ENCODE data around the gene LMNTD2.
"Not testable (repeated sequence)": the region's sequence is repeated elsewhere in the genome, so short reads cannot be mapped to it uniquely, and the experiment has no call there.

The LMNTD2 gene

GRCh38 chr11:587978-588380, 27.4 kb upstream of the LMNTD2 start:
- in situ Hi-C loops (cut with MboI; ENCODE audit: low sequenced_read_pairs): no loop called here

GRCh38 chr11:587546-587945, 27.0 kb upstream of the LMNTD2 start:
- in situ Hi-C loops (cut with MboI; ENCODE audit: low sequenced_read_pairs): no loop called here

DNA sequence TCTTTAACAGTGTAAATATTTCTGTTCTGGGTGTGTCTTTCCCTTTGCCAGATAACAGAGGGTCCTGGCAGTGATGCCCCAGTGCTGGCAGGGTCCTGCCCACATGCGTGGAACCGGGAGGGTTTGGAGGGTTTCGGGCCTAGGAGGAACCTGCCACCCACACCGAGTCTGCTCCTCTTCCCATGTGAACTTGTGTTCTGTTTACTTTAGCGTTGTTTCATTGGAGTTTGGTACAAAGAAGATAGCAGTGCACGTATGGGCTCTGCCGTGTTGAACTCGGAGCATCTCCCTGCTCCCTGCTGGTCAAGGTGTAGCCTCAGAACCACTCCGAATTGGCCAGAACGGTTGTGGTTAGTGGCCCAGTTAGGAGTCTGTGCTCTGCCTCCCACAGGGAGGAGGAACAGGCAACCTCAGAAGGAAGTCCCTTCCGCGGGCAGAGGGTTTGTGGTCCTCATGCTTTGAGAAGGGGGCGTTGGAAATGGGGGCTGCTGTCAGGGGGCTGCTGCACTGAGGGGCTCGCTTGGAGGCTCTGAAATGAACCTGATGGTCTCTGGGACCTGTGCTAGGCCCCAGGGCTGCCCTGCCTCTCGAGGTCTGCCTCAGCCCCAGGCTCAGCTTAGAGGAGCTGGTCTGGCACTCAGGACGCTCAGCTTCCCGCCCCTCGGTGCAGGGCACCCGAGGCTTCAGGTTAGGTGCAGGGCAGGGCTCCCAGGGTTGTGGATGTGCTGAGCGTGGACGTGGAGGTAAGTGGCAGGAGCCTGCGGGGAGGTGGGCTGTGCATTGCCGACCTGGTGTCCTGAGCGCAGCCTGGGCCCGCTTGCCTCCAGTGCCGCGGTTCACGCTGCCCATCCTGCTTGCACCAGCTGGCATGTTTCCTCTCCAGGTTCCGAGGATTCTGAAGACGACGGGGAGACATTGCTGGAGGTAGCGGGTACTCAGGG, 26.1 kb upstream of the LMNTD2 start:
- in situ Hi-C loops (cut with MboI; ENCODE audit: low sequenced_read_pairs): no loop called here

GRCh38 chr11:584287-584686, 23.7 kb upstream of the LMNTD2 start:
- in situ Hi-C loops (cut with MboI; ENCODE audit: low sequenced_read_pairs): no loop called here

- in situ Hi-C loops (cut with MboI; ENCODE audit: low sequenced_read_pairs): no loop called here
Observed at GRCh38 chr11:581752-582151, 21.2 kb upstream of the LMNTD2 start.

DNA sequence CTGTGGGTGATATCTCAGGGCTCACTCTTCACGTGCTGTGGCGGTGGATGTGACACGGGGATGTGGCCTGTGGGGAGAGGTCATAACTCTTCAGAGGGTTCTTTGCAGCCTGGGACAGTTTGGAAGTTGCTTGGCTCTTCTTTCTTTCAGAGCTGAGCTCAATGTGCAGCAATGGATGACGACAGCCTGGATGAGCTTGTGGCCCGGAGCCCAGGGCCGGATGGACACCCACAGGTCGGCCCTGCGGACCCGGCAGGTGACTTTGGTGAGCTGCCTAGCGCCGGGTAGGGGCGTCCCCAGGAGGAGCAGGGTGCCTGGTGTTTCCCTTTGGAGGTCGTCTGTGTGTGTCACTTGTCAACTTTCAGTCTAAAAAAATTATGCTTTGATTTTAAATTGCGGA, 20.8 kb upstream of the LMNTD2 start:
- in situ Hi-C loops (cut with MboI; ENCODE audit: low sequenced_read_pairs): no loop called here

- in situ Hi-C loops (cut with MboI; ENCODE audit: low sequenced_read_pairs): no loop called here
Observed at GRCh38 chr11:579830-580601, 19.5 kb upstream of the LMNTD2 start.

- in situ Hi-C loops (cut with MboI; ENCODE audit: low sequenced_read_pairs): no loop called here
Observed at GRCh38 chr11:578276-579035, 17.9 kb upstream of the LMNTD2 start.

- in situ Hi-C loops (cut with MboI; ENCODE audit: low sequenced_read_pairs): no loop called here
Observed at GRCh38 chr11:577611-577894, 17.0 kb upstream of the LMNTD2 start.

DNA sequence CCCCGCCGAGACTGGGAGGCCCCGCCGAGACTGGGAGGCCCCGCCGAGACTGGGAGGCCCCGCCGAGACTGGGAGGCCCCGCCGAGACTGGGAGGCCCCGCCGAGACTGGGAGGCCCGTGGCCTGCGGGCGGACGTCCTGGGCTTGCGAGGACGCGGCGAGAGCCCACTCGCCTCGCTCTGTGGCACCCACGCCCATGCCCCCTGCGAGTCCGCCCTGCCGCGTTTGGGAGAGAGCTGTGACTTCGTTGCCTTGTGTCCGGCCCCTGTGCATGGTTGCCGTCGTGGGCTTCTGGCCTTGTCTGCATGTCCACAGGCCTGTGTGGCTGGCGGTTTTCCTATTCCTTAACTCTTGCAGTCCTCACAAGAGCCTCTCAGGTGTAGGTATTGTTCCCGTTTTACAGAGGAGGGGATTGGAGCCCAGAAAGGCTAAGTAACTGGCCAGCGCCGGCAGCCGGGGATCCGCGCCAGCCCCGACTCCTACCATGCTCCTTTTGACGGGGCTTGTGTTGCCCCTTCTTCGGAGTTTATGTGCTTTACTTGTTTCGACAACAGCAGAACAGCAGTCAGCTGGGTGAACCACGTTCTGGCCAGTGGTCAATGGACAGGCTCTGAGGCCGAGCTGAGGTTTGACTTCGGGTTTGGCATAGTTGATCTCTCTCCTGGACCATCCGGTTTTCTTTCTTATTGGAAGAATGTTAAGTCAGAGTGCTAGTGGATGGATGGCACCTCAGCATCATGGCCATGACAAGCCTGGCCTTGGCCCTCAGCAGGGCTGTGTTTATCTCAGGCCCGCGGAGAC, 16.5 kb upstream of the LMNTD2 start:
- in situ Hi-C loops (cut with MboI; ENCODE audit: low sequenced_read_pairs): no loop called here

DNA sequence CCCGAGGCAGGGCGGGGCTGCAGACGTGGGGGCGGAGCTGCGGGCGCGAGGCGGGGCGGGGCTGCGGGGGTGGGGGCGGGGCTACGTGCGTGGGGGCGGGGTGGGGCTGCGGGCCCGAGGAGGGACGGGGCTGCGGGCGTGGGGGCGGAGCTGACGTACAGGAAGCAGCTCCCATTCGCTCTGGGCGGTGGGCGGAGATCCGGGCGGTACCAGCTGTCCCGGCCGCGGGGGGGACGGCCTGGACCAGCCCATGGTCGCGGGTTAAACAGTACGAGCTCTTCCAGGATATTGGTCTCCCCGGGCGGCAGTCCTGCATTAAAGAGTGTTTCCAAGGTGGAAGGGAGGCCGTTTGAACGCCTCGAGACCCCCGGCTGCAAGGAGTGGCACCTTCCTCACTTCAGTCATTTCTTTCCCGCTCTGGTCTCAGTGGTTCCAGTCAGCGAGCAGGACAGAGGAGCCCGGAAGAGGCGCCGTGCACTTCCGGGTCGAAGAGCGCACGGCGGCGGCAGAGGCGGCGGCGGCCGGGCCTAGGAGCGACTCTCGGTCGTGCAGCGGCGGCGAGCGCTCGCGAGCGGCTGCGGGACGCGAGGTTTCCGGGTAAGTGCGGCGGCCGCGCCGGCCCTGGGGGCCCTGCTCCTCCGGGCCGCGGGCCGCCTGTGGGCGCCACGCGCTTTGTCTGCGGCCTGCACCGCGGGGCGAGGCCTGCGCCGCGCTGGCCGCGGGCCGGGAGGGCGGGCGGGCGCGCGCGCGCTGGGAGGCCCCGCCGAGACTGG, 15.6 kb upstream of the LMNTD2 start, which contains the start of gene PHRF1:
Gene PHRF1 (plus strand): TSS at position 475 of the 773 bp plus-strand sequence. CDS start 5,043 bp downstream, outside the sequence.
- in situ Hi-C loops (cut with MboI; ENCODE audit: low sequenced_read_pairs): no loop called here

DNA sequence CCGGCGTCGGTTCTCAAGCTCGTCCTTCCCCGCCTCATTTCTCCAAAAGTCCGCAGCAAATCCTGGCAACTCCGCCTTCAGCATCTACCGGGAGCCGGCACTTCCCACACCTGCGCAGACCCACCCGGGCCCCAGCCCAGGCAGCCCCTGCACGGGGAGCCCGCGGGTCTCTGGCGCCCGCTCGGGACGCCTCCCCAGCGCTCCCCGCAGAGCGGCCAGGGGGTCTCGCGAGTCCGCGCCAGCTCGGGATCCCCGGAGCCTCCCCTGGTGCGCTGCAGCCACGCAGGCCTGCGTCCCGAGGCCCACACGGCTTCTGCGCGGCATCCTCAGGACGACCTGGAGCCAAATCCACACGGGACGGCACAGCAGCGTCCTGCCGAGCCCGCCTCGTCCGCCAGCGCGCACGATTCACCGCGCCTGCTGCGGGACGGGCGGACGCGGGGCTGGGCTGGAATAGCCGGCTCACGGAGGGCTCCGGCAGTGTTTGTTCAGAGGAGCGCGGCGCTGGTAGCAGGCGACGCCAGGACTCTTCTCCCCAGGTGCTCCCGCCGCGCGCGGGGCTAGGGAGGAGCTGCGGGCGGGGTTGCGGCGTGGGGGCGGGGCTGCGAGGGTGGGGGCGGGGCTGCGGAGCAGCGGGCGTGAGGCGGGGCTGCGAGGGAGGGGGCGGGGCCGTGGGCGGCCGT, 14.9 kb upstream of the LMNTD2 start:
- in situ Hi-C loops (cut with MboI; ENCODE audit: low sequenced_read_pairs): no loop called here

DNA sequence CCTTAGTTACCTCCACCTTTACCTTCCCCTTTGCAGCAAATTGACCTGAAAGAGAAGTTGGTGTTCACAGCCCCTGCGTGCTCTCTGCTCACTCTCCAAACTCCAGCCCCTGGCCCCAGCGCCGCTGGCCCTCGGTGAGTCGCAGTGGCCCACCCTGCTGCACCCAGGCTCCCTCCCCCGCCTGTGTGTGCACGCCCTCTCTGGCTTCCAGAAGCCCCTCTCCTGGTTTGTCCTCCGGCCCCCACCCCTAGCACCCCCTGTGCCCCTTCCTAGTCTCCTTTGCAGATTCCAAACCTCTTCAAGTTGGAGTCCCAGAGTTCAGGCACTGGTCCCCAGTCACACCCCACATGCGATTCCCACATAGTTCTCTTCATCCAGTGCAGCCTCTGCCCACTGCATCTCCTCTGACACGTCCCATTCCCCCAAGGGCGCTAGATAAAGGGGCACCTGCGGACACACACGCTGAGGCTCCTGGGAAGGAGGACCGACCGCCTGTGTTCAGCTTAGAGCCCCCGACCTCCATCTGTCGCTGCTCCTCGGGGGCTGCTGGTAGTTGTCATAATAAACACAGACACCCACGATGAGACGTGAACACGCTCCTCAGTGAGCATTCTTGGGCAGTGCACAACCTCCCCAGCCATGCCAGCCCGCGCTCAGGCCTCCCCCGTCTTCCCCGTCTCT, 14.2 kb upstream of the LMNTD2 start:
- in situ Hi-C loops (cut with MboI; ENCODE audit: low sequenced_read_pairs): no loop called here

- in situ Hi-C loops (cut with MboI; ENCODE audit: low sequenced_read_pairs): not testable (repeated sequence)
Observed at GRCh38 chr11:574031-574570, 13.6 kb upstream of the LMNTD2 start.

DNA sequence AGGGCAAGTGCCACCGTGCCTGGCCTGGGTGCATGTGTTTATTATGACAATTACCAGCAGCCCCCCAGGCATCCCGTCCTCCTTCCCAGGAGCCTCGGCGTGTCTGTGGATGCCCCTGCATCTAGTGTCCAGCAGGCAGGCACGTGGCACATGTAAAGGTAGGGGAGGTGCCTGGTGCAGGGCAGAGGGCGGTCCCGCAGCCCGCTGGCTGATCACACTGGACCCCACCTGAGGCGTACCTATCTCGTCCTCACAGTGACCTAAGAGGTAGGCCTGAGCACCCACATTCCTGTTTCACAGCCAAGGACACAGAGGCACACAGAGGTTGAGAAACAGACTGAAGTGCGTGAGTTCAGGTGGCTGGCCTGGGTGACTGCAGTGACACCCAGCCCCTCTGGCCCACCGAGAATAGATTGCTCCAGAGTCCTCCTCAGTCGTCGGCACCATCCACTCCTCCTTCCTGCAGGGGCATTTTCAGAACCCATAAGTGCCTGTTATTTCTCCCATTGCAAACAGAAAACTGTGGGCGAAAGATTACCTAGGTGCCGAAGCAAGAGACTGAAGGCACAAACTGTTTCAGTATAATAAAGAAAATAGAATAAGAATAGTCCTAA, 12.7 kb upstream of the LMNTD2 start:
- in situ Hi-C loops (cut with MboI; ENCODE audit: low sequenced_read_pairs): no loop called here

DNA sequence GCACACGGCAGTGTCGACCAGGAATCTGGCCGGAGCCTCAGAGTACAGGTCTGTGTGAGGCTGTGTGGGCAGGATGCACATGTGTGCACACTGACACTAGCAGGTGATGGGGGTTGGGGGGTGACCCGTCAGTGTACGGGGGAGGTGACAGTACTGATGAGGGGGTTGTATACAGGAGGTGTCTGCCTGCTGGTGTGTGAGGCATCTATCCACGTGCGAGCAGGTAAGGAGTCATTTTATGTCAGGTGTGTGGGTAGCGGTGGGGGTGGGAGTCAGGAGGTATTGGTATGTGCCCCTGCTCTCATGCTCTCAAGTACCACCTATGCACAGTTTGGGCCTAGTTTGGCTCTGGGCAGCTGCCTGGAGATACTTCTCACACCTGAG, 11.3 kb upstream of the LMNTD2 start:
- in situ Hi-C loops (cut with MboI; ENCODE audit: low sequenced_read_pairs): no loop called here

- in situ Hi-C loops (cut with MboI; ENCODE audit: low sequenced_read_pairs): no loop called here
Observed at GRCh38 chr11:569158-569885, 8.8 kb upstream of the LMNTD2 start.
